Inflammatory macrophage (primary cell): Measurements from ENCODE around the gene PIGV.

Experiments used
- DNase-seq, 2 donors: peaks; one replicate each; pipeline ENCODE4 v3.0.0-alpha.2; 2020 to 2022

The PIGV gene

GRCh38 chr1:26774462-26774861 is 13.3 kb upstream of the PIGV start:
- DNase-seq = no peak

DNA sequence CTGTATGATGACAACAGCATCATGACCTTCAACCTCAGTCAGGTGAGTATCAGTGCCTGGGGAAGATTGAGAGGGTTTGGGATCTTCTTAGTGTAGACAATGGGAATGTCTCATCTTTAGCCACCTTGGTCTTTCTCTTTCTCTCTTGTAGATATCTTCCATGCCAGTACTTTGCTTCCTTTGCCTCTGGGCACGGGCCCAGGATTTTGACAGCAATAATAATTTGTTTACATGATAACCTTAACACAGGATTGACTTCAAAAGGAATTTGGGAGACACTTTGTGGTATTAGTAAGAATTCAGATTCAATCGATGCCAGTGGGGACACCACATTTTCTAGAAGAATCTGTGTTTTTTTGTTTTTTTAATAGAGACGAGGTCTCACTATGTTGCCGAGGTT is 12.1 kb upstream of the PIGV start:
- DNase-seq = no peak

DNA sequence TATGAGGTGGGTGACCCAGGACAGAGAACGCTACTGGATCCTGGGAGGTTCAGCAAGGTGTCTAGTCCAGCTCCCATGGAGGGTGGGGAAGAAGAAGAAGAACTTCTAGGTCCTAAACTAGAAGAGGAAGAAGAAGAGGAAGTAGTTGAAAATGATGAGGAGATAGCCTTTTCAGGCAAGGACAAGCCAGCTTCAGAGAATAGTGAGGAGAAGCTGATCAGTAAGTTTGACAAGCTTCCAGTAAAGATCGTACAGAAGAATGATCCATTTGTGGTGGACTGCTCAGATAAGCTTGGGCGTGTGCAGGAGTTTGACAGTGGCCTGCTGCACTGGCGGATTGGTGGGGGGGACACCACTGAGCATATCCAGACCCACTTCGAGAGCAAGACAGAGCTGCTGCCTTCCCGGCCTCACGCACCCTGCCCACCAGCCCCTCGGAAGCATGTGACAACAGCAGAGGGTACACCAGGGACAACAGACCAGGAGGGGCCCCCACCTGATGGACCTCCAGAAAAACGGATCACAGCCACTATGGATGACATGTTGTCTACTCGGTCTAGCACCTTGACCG is 8.6 kb upstream of the PIGV start:
- DNase-seq = no peak

GRCh38 chr1:26780344-26780957 is 7.3 kb upstream of the PIGV start:
- no peak for DNase-seq

GRCh38 chr1:26781206-26781825 is 6.4 kb upstream of the PIGV start:
- DNase-seq = no peak

DNA sequence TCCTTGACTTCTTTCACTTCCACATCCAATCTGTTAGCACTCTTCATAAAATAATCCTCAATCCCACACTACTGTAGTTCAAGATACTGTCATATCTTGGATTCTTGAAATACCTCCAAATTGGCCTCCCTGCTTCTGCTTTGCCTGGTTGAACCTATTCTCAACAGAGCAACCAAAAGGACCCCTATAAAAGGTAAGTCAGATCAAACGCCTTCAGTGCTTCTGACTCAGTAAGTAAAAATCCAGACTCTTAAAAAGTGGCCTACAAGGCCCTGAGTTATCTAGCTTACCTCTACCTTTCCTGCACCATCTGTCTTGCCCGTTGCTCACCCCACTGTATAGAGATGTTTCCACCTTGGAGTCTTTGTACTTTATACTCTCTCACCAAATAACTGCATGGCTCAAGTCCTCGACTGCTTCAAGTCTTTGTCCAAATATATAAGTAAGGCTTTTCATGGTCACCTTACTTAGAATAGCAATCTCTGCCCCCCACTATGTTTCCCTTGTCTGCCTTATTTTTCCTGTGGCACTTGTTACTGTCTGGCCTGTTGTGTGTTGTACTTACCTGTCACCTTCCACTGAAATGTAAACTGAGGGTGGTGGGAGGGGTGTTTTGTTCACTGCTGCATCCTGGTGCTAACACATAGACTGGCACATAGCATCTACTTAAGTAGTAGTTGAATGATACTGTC is 5.1 kb upstream of the PIGV start:
- DNase-seq = no peak

- DNase-seq = no peak
Observed at GRCh38 chr1:26783646-26784022, 4.1 kb upstream of the PIGV start.

DNA sequence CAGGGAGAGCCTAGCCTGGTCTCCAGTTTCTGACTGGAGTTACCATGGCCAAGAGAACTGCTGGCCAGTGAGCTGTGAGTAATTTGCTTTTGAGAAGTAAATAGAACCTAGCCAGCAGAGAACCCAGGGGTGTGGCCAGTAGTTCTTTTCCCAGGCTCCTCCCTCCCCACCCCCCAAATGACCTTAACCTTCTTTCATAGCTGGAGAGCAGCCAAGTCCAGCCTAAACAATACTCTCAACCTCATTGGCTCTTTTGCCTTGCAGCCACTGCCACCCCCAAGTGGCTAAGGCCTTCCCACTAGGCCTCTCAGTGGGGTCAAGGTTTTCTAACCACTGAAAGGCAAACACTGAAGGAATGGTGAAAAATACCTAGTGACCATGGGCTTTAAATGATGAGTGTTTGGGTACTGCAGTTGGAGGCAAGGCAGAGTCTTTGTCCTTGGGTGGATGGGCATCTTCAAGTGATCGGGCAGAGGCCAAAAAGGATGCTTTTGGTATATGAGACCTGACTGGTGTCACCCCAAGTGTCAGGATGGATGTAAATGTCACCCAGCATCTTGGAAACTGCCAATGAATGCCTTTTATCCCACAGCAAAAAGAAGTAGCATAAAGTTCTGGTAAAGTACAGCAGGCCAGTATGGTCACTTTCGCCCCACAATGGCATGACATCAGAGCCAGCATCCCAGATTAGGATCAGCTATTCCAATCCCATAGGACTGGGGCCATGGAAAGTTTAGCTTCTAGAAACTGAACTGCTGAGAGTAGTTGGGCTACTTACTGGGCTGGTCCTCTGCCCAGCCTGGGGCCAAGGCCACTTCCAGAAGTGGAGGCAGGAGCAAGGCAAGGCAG is 3.5 kb upstream of the PIGV start:
- peak; percentile 12 to 37 for DNase-seq

GRCh38 chr1:26784886-26785285 is 2.9 kb upstream of the PIGV start:
- no peak for DNase-seq

DNA sequence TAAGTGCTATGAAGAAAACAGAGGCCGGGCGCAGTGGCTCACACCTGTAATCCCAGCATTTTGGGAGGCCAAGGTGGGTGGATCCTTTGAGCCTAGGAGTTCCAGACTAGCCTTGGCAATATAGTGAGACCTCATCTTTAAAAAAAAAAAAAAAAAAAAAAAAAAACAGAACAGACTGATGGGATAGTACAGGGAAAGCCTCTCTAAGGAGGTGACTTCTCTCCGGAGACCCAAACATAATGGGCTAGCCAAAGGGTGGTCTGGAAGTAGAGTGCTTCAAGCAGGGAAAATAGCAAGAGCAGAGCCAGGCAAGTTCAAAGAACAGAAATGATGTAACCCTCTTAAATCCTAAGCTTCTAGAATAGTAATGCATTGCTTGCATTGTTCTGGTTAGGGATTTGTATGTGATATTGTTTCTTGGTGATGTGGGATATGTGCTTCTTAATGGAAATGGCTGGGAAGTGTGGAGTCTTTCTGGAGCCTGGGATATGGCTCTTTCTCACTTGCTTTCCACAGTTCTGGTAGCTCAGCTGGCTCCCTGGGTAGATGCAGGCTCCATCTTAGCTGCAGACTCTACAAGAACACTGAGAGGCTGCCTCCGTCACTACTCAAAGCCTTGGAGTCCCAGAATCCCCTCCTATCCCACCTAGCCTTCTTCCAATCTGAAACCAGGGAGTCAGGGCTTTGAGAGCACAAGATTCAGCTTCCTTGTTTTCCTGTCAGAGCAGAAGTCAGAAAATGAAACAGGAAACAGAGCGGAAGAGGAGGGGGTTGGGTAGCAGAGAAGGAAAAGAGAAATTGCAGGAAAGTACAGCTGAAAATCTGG is 1.9 kb upstream of the PIGV start:
- DNase-seq = peak; percentile 78 to 80

DNA sequence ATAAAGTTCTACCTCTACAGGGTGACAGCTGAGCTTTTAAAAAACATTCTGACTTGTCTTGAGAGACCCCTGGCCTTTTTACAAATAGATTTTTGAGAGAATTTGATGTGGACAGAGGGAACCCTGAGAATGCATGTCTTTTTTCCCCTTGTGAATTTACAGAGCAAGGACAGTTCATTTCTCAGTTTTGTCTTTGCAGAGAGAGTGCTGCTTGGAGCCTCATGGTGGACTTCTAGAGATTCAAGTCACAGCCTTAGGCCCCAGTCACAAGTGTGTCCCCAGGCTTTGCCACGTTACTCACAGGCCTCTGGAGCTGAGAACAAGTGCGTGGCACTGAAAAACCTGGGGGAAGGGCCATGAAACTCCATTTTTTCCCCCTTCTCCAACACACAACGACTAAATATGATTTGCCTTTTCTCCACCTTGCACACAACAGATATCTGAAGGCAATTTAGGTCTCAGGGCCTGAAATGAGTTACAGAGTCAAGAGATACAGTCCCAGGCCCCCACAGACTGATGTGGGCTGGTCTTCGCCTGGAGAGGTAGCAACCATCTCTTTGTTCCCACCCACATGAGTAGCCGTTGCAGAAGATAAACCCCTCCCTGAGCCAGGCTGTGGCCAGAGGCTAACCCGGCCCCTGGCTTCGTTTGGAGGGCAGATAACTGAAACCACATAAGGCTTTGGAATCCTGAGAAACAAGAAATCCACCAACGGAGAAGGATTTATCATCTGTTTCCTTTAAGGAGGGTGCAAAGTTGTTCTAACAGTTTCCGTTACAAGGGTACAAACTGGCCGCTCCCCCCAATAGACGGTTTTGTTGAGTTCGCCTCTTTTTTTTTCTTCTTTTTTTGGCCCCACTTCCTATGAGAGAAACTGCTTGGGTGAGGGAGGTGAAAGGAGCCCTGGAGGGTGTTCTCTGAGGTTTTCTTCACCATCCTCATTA is 1.0 kb upstream of the PIGV start:
- DNase-seq = peak; percentile 62 to 68

- no peak for DNase-seq
Observed at GRCh38 chr1:26787381-26787705, 407 bp upstream of the PIGV start.

GRCh38 chr1:26788515-26788785 is 700 bp downstream of the PIGV start:
- DNase-seq = no peak

DNA sequence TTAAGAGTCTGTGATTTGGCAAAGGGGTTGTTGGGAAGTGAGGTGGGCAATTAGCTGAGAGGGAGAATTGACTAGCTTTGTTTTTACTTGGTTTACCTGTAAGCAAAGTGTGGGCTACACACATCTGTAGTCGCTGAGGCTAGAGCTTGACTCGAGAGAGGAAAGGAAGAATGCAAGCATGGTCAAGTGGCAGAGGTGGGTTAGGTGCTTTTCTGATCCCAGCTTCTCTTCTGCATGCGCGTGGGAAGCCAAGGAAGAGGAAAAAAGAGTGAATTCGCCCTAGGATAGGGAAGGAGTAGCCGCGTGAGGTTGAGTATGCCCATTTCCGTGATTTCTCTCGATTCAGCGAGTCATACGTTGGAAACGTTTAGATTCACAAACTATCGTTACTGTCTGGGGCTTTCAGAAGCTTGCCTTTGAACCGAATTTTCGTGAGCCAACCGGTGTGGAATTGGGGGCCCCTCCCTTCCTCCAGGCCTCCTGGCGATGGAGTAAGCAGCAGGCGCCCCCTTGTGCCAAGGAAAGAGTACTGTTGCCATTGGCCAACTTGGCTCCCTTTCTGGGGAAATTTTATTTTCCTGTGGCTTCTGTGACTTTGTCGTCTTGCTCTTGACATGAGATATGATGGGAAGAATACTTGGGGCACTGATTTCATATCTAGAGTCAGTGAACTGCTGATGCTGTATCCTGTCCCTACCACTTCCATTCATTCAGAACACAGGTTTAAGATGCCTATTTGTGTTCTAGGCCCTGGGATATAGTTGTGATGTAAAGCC is 1.3 kb downstream of the PIGV start:
- DNase-seq = peak; percentile 81 to 82

DNA sequence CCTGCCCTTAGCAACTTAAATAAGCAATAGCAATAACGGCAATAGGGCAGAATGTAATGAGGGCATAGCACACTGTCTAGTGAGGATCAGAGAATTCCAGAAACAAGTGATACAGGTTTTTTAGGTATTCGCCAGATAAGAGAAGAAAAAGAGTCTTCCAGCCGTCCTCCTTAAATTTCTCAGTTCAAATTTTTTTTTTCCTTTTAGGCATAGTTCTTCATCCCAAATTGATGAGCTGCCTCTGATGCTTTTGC is 1.8 kb downstream of the PIGV start:
- DNase-seq = no peak

DNA sequence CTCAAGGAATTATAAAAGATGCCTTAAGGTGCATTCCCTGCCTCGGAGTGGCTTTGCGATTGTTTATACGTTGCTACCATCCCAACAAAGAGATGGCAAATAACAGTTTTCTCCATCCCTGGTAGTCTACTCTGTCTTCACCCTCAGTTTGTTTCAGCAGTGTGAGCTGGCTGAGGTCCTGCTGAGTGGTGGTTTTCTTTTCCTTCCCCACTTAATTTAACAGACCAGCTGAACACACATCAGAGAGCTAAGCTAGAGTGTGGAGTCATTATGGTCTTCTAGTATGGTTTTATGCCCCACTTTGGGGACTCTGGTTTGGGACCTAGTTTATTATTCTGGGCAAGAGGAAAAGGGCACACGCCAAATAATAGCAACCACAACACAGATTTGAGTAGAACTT is 2.2 kb downstream of the PIGV start:
- DNase-seq = no peak

- no peak for DNase-seq
Observed at GRCh38 chr1:26790551-26790953, 2.8 kb downstream of the PIGV start.

DNA sequence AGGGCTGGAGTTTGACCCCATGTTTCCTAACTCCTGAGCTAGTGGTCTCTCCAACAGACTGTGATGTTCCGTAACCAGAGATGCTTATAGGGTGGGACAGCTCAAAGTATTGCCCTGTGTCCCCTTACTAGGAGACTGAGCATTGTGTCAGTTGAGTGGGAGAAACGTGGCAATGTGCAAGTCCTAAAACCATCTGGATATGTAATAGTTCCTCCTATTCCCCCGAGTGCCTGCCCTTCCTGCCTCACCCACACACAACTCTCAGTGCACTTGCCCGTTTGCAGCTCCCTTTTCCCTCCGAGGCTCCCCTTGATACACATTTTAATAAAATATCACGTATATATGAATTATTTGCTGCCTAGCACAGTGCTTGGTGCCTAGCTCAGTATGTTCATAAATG is 3.4 kb downstream of the PIGV start:
- DNase-seq = peak; percentile 51 to 67

DNA sequence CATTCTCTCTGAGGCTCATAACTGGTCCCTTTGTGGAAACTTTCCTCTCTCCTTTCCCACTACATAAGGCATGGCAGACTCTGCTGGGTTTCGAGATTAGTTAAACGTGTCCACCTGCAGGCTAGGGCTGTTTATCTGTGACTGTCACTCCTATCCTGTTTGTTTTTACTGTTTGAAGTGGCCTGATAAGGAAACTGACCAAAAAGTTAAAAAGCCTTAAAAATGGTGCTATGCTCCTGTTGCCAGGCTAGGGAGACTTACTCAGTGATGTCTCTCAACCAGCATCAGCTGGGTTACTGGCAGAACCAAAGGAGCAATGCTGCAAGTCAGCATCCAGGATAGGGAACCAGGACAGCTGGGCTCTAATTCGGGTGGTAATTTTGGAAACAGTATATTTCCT is 3.9 kb downstream of the PIGV start:
- DNase-seq = peak in 1 of 2 donors; percentile 27

DNA sequence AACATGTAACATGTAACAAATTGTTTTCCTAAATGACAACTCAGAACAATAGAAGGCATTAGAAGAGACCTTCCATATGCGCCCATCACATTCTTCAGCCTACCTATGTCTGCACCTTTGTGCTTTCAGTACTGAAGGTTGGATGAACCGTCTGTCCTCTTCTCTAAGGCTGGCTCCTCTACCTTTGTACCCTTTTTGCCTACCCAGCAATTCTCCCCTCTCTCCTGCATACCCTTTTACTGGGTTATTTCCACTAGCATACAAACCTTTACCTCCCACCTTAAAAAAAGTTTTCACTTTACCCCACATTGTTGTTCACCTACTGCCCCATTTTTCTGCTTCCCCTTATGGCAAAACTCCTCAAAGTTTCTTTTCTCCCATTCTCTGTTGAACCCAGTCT is 5.2 kb downstream of the PIGV start:
- DNase-seq = no peak

- no peak for DNase-seq
Observed at GRCh38 chr1:26794391-26794790, 6.6 kb downstream of the PIGV start.
